K562 (cell line): Measurements from ENCODE around the gene KIAA0040. TPM values are rescaled to one million over a fixed set of nuclear protein-coding genes. Genes with fewer than 3 reads are reported as not detected.

Source experiments
- ATAC-seq: fragments of 200-7000 bp; cut with Tn5 transposase; 3 replicates; pipeline ENCODE4 v1.9.1; 2020; ENCODE audit warnings: moderate library complexity
- BruUV-seq: library from RNA; stranded (reverse); fragments of 400-500 nt; replicated peaks from 2 replicates; lab custom pipeline; 2021; lab: Mats Ljungman, UMichigan
- CTCF ChIA-PET: fragments of 300-600 bp; formaldehyde crosslinking; extraction: SDS; loops from one replicate; lab custom pipeline; 2021; ENCODE audit warnings: low intra/inter-chr PET ratio; lab: Yijun Ruan, JAX
- POLR2A ChIA-PET: fragments of 300-600, 350-650 bp; sonication (Branson Sonifier 250); formaldehyde crosslinking; extraction: SDS; loops from one replicate; lab custom pipeline; 2021; ENCODE audit warnings: antibody characterized with exemption, inconsistent platforms; lab: Yijun Ruan, JAX
- DNase-seq, 4 experiments: peaks; one replicate each; pipeline versions ENCODE4 v3.0.0 to v3.0.0-alpha.2; 2011 to 2018; ENCODE audit warnings: low spot score in 3 of 4, mixed read lengths in 3 of 4; ENCODE audit errors: extremely low read depth in 1 of 4
- FAIRE-seq: peaks from 2 replicates; lab custom pipeline; 2011; peaks lifted over from hg19 to GRCh38; lab: Jason Lieb, UNC
- H2AFZ ChIP-seq: 2 replicates; pipeline ENCODE4 v1.6.0; 2011; ENCODE audit warnings: low read depth, low read length, control low read depth, inconsistent platforms
- H3K27ac ChIP-seq: fragments of 200-600 bp; 3 replicates; pipeline ENCODE4 v1.8.0; 2011; ENCODE audit warnings: low read depth, mild to moderate bottlenecking, control low read depth, inconsistent platforms, low read length, moderate library complexity, mixed read lengths; ENCODE audit errors: extremely low read depth
- H3K27me3 ChIP-seq, 2 experiments: fragments of 300-600 bp in 1 of 2; 2 replicates in 1 of 2; 3 replicates in 1 of 2; pipeline versions ENCODE4 v1.6.0 to v1.8.0; 2011; ENCODE audit warnings: inconsistent platforms in 2 of 2, low read length in 2 of 2, mild to moderate bottlenecking in 1 of 2, mixed read lengths in 1 of 2, moderate library complexity in 1 of 2; ENCODE audit not compliant: control insufficient read depth in 2 of 2, insufficient read depth in 2 of 2
- H3K36me3 ChIP-seq: fragments of 300-600 bp; 3 replicates; pipeline ENCODE4 v1.8.0; 2011; ENCODE audit warnings: mild to moderate bottlenecking, low read length, inconsistent platforms; ENCODE audit not compliant: control insufficient read depth, insufficient read depth
- H3K4me1 ChIP-seq, 2 experiments: fragments of 200-600 bp in 1 of 2; replicated peaks in 1 of 2; 2 replicates in 1 of 2; 3 replicates in 1 of 2; pipeline versions ENCODE4 v1.5.1 to v1.8.0; 2011; ENCODE audit warnings: inconsistent platforms in 2 of 2, low read length in 2 of 2, mild to moderate bottlenecking in 1 of 2, mixed read lengths in 1 of 2, moderate library complexity in 1 of 2; ENCODE audit not compliant: control insufficient read depth in 2 of 2, insufficient read depth in 2 of 2
- H3K4me2 ChIP-seq: 2 replicates; pipeline ENCODE4 v1.6.1; 2011; ENCODE audit warnings: low read length, control low read depth, inconsistent platforms, mixed read lengths; ENCODE audit not compliant: insufficient read depth
- H3K4me3 ChIP-seq: fragments of 200-600 bp; sonication (generic), shearing (Covaris generic); 2 replicates; pipeline ENCODE4 v1.5.1; 2016; ENCODE audit warnings: control low read depth, inconsistent platforms
- H3K79me2 ChIP-seq: fragments of 200-600 bp; 3 replicates; pipeline ENCODE4 v1.8.0; 2011; ENCODE audit warnings: low read length, inconsistent platforms; ENCODE audit not compliant: control insufficient read depth, insufficient read depth
- H3K9ac ChIP-seq, 2 experiments: 2 replicates each; pipeline versions ENCODE4 v1.6.0 to v1.6.1; 2011; ENCODE audit warnings: low read depth in 2 of 2, low read length in 2 of 2, control low read depth in 1 of 2, inconsistent platforms in 1 of 2, mild to moderate bottlenecking in 1 of 2, mixed read lengths in 1 of 2; ENCODE audit not compliant: insufficient read depth in 1 of 2
- H3K9me1 ChIP-seq: one replicate; pipeline ENCODE4 v1.6.0; 2011; ENCODE audit warnings: inconsistent platforms, mild to moderate bottlenecking, low read length, moderate library complexity; ENCODE audit not compliant: control insufficient read depth, insufficient read depth
- H3K9me3 ChIP-seq: replicated peaks from 2 replicates; pipeline ENCODE4 v1.5.1; 2011; ENCODE audit warnings: low read depth, low read length, inconsistent platforms; ENCODE audit not compliant: control insufficient read depth, insufficient read depth
- H4K20me1 ChIP-seq: replicated peaks from 2 replicates; pipeline ENCODE4 v1.6.1; 2011; ENCODE audit warnings: low read length, inconsistent platforms, mixed read lengths; ENCODE audit not compliant: control insufficient read depth, insufficient read depth
- EGR1 ChIP-seq: fragments of 450-650 bp; conservative IDR thresholded peaks from 2 replicates; pipeline ENCODE4 v1.6.1; 2017; ENCODE audit warnings: mild to moderate bottlenecking
- ETS2 ChIP-seq: IDR thresholded peaks from 2 replicates; pipeline ENCODE4 v1.6.1; 2016; ENCODE audit warnings: borderline replicate concordance, missing genetic modification characterization, mild to moderate bottlenecking, moderate library complexity, missing compliant biosample characterization; ENCODE audit not compliant: poor library complexity, severe bottlenecking
- FIP1L1 ChIP-seq: fragments of 200-400 bp; formaldehyde crosslinking; IDR thresholded peaks from 2 replicates; pipeline ENCODE4 v1.6.1; 2018; ENCODE audit warnings: mild to moderate bottlenecking, low read depth, low read length; ENCODE audit not compliant: poor library complexity, severe bottlenecking
- GATA2 ChIP-seq: sonication (generic); formaldehyde crosslinking; IDR thresholded peaks from 2 replicates; pipeline ENCODE4 v1.4.0; 2020; ENCODE audit warnings: mild to moderate bottlenecking, missing genetic modification reagents
- HMGN3 ChIP-seq: IDR thresholded peaks from 2 replicates; pipeline ENCODE4 v1.6.1; 2011; ENCODE audit warnings: borderline replicate concordance, low read depth, mild to moderate bottlenecking, mixed read lengths, low read length; ENCODE audit not compliant: insufficient read length; ENCODE audit errors: extremely low read depth
- PPARD ChIP-seq: fragments of 250-450 bp; sonication (Bioruptor Pico); IDR thresholded peaks from 2 replicates; pipeline ENCODE4 v1.8.0; 2022; ENCODE audit warnings: inconsistent platforms, mild to moderate bottlenecking, moderate library complexity
- RAD21 ChIP-seq, 2 experiments: fragments of 250-450 bp in 1 of 2; fragments of 450-650 bp in 1 of 2; sonication (Bioruptor Pico) in 1 of 2; formaldehyde crosslinking in 1 of 2; IDR thresholded peaks in 1 of 2; conservative IDR thresholded peaks in 1 of 2; 2 replicates each; pipeline versions ENCODE4 v1.4.0 to v1.8.0; 2020 to 2022; ENCODE audit warnings: mild to moderate bottlenecking in 2 of 2, moderate library complexity in 1 of 2
- RFX1 ChIP-seq: fragments of 450-650 bp; IDR thresholded peaks from 2 replicates; pipeline ENCODE4 v1.6.1; 2016; ENCODE audit warnings: mild to moderate bottlenecking, moderate library complexity
- ZNF175 ChIP-seq: fragments of 200-800 bp; sonication (Bioruptor generic); IDR thresholded peaks from 2 replicates; pipeline ENCODE4 v1.6.1; 2016; ENCODE audit warnings: low read depth, mild to moderate bottlenecking, missing genetic modification characterization, missing compliant biosample characterization
- WGBS: fragments of 100-300 bp; shearing (Covaris generic); methylation state at CpG from one replicate; pipeline ENCODE4 v1.1.6; 2016; ENCODE audit warnings: low coverage, mixed read lengths; ENCODE audit not compliant: insufficient coverage; ENCODE audit errors: missing lambda C conversion rate; 5-methylcytosine and 5-hydroxymethylcytosine counted together
- in situ Hi-C: fragments of 300-500 bp; cut with MboI; formaldehyde crosslinking; loops from 4 replicates; pipeline ENCODE4 v1.15.0; 2018; ENCODE audit warnings: inconsistent platforms, mixed read lengths
- intact Hi-C: fragments of 100-400 bp; cut with micrococcal nuclease; formaldehyde crosslinking; loops from 2 replicates; pipeline ENCODE4 v1.14.2; 2022
- polyA plus RNA-seq, 8 experiments: library from polyadenylated mRNA; depleted of rRNA in 4 of 8; stranded (reverse) in 5 of 8; unstranded in 3 of 8; fragments of >200 nt; fragmentation: Nextera tagmentation in 2 of 8; fragmentation: Illumina TruSeq in 1 of 8; extraction: Ambion mirVana in 2 of 8; extraction: Trizol in 1 of 8; gene quantifications; 2 replicates each; pipeline versions ENCODE4 v1.2.1 to v1.2.3, GENCODE V29; 2011 to 2014; ENCODE audit warnings: inconsistent platforms in 1 of 8, missing spikeins in 1 of 8
- total RNA-seq, 7 experiments: library from RNA; depleted of rRNA in 6 of 7; stranded (reverse); fragments of >200 nt in 6 of 7; fragmentation: Illumina TruSeq in 2 of 7; extraction: Trizol in 2 of 7; gene quantifications; 2 replicates each; pipeline versions ENCODE4 v1.2.1 to v1.2.3, GENCODE V29; 2011 to 2021; ENCODE audit warnings: low replicate concordance in 1 of 7
- TF ChIP-seq, protein P1 (sequence below): fragments of 450-650 bp; IDR thresholded peaks from 2 replicates; pipeline ENCODE4 v1.6.1; 2016

The KIAA0040 gene
- total and polyA plus RNA-seq, 9 of the 15 experiments (the other 6 are each of a cell fraction or from before 2014, with no cell fraction given): 3.4 to 13.6 (median 7.1) TPM

DNA sequence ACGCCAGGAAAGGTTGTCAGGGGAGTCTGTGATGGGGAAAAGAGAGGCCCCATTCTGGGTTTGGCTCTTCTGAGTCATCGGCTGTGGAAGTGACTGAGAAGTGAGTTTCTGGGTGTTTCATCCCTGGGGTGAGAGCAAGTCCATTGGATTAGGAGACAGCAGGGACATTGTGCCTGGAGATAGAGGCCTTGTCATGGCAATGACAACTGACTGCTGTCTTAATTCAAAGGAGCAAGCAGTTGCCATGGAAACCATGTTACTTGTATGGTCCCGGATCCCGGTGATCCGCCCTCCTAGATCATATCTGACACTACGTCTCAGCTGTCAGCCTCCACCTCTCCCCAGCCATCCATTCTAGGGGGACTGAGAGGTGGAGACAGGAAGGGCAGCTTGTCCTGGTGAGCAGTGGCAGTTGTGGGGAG, 34.4 kb downstream of the KIAA0040 start:
- Histone ChIP-seq H3K27me3 (peaks cover 0 to 19% of the 10 kb centered on the region in 2 experiments; a peak in 2 of 5 replicates), H3K79me2 (no peaks in the 10 kb centered on the region), H3K4me1 (no peaks in the 10 kb centered on the region), H3K9me1 (no peaks in the 10 kb centered on the region), H3K27ac (no peak overlapping the region), H2AFZ (no peak overlapping the region), H3K36me3 (peaks cover 7% of the 10 kb centered on the region; the same call in 1 of the 3 replicates), H3K4me2 (no peak overlapping the region), H3K9ac (no peak overlapping the region), H4K20me1 (no peaks in the 10 kb centered on the region; the same call in 1 of the 2 replicates), H3K4me3 (no peak overlapping the region), H3K9me3 (no peaks in the 10 kb centered on the region)
- FAIRE-seq: no peak
- in situ Hi-C loops: no loop called here
- TF ChIP-seq, protein P1, sequence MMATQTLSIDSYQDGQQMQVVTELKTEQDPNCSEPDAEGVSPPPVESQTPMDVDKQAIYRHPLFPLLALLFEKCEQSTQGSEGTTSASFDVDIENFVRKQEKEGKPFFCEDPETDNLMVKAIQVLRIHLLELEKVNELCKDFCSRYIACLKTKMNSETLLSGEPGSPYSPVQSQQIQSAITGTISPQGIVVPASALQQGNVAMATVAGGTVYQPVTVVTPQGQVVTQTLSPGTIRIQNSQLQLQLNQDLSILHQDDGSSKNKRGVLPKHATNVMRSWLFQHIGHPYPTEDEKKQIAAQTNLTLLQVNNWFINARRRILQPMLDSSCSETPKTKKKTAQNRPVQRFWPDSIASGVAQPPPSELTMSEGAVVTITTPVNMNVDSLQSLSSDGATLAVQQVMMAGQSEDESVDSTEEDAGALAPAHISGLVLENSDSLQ: 0 out of 2 replicates have a peak, but pooled peaks have one; percentile 26
- TF ChIP-seq RAD21 (CRISPR knock-in tag; conservative IDR thresholded peaks at IDR 0.05 in 1 of 2, IDR thresholded peaks at IDR 0.05 in 1 of 2) (no peak), RFX1 (peak; percentile 91)
- ATAC-seq: no peak
- 15% methylated on average over 6 of the region's 6 CpGs for WGBS
- BruUV-seq: no TSS peak
- intact Hi-C loops: no loop called here
- ChIA-PET CTCF (no interaction called here), POLR2A (interaction anchor here (0.7 to 0.8 kb wide), 2 partner anchors 13 to 28 kb away, joined by 3 read pairs; no protein-coding TSS in a partner anchor)
- DNase-seq: no peak

DNA sequence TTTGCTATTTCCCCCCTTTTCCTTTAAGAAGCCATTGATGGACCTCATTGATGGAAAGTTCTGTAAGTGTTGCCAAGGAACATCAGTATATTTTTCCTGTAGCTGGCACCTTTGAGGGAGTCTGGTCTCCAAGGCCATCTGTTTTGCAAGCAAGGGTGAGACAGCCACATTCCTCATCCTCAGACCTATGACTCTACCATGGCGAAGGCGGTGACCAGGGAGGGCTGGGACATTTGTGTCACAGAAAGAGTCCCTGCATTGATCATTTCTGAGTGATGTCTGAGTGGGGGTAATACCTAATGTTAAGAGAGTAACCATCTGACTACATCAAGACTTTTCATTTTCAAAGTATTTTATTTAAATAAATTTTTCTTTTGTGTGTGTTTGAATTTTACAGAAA, 35.4 kb downstream of the KIAA0040 start:
- no peak overlapping the region for H2AFZ ChIP-seq
- no peak overlapping the region for H3K9ac ChIP-seq
- FAIRE-seq (no peak), ATAC-seq (no peak), DNase-seq (no peak)
- no peak for TF ChIP-seq PPARD (CRISPR knock-in tag)
- no peak for TF ChIP-seq HMGN3
- TF ChIP-seq GATA2 (CRISPR knock-in tag): no peak
- no peak for TF ChIP-seq EGR1
- no peak for TF ChIP-seq ETS2 (tag)
- no peak for TF ChIP-seq ZNF175 (CRISPR knock-in tag)
- TF ChIP-seq FIP1L1: no peak
- H3K27me3 ChIP-seq: peaks cover 0 to 19% of the 10 kb centered on the region in 2 experiments; a peak in 2 of 5 replicates
- in situ Hi-C loops (no loop called here), intact Hi-C loops (no loop called here)
- no peaks in the 10 kb centered on the region for H3K9me1 ChIP-seq
- no peaks in the 10 kb centered on the region for H3K4me1 ChIP-seq
- H3K4me2 ChIP-seq: no peak overlapping the region
- CTCF ChIA-PET: no interaction called here
- no peaks in the 10 kb centered on the region for H3K79me2 ChIP-seq
- POLR2A ChIA-PET: interaction anchor here (1.2 to 3.0 kb wide), 2 partner anchors 13 to 17 kb away, joined by 4 to 9 read pairs; no protein-coding TSS in a partner anchor
- WGBS: 40% methylated on average over 2 of the region's 2 CpGs
- no peak overlapping the region for H3K4me3 ChIP-seq
- H3K27ac ChIP-seq: no peak overlapping the region
- no peaks in the 10 kb centered on the region; the same call in 1 of the 2 replicates for H4K20me1 ChIP-seq
- H3K9me3 ChIP-seq: no peaks in the 10 kb centered on the region
- H3K36me3 ChIP-seq: peaks cover 7% of the 10 kb centered on the region; the same call in 1 of the 3 replicates
- BruUV-seq: no TSS peak
